Erythroblast (primary cell): ENCODE results near the gene DNASE1L3.

ENCODE experiments used
- GATA1 ChIP-seq: IDR thresholded peaks from 2 replicates; pipeline ENCODE4 v1.6.1; 2011; ENCODE audit warnings: low read depth, mild to moderate bottlenecking, control low read depth, low read length, moderate library complexity
- POLR2A ChIP-seq: IDR thresholded peaks from 2 replicates; pipeline ENCODE4 v1.6.1; 2011; ENCODE audit warnings: mild to moderate bottlenecking, low read length

DNA sequence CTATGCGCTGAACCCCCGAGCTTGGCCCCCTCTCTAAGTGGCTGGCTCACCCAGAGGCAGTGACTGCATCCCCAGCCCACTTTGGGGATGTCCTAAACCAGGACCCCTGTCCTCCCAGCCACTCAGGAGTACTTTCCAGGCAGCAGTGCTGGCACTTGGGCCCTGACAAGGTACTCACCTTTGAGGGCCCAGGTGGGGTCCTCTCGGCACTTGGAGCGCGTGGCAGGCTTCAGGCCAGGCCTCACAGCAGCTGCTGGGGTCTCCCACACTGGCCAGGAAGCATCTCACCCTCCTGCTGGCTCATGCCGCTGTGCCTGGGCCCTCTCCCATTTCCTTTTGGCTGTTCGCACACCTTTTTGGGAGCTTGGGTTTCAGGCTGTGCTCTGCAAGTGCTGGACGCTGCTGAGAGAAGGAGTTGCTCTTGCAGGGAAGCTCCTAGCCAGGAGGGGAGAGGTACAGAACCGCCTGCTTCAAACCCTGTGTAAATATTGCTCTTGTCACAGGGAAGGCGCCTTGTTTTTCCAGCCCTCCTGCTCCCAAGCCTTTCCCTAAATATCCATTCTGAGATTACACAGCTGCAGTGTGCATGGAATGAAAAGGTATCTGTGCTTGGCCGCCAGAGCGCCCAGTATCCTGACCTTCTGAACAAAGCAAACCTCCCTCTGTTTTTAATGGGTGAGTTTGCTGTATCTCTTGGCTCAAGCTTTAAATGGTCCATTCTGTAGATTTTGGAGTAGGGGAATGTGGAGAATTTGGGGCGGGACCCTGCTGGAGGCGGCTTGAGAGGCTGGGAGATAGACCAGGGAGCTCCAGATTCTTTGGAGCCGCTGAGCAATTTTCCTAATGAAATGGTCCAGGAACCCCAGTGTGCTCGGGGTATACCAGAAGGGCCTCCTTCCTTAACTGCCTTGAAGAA lies 45.6 kb downstream of the DNASE1L3 start:
- no peak for TF ChIP-seq POLR2A
- TF ChIP-seq GATA1 = no peak
